GM18907 (cell line): ENCODE data around the gene SIDT2.
"Not testable (repeated sequence)": the region's sequence is repeated elsewhere in the genome, so short reads cannot be mapped to it uniquely, and the experiment has no call there.

Experiments
- ATAC-seq: cut with Tn5 transposase; IDR thresholded peaks from one replicate; pipeline ENCODE4 v1.9.1; 2021; ENCODE audit warnings: mild to moderate bottlenecking, moderate library complexity; ENCODE audit not compliant: unreplicated experiment

The SIDT2 gene

GRCh38 chr11:117202386-117203068, 24.0 kb downstream of the SIDT2 start:
- no peak for ATAC-seq

GRCh38 chr11:117203069-117203407, 24.5 kb downstream of the SIDT2 start:
- ATAC-seq, result no peak

GRCh38 chr11:117204283-117205080, 25.9 kb downstream of the SIDT2 start:
- ATAC-seq, result no peak

- no peak for ATAC-seq
These were observed 26.8 kb downstream of the SIDT2 start for GRCh38 chr11:117205211-117205818.

- ATAC-seq, result not testable (repeated sequence)
These were observed 27.6 kb downstream of the SIDT2 start for GRCh38 chr11:117206111-117206510.

GRCh38 chr11:117206859-117207258, 28.3 kb downstream of the SIDT2 start:
- ATAC-seq, result not testable (repeated sequence)

- ATAC-seq, result not testable (repeated sequence)
These were observed 28.9 kb downstream of the SIDT2 start for GRCh38 chr11:117207481-117207880.

- not testable (repeated sequence) for ATAC-seq
These were observed 30.2 kb downstream of the SIDT2 start for GRCh38 chr11:117208710-117209109.

GRCh38 chr11:117209351-117210125, 31.0 kb downstream of the SIDT2 start:
- not testable (repeated sequence) for ATAC-seq

GRCh38 chr11:117210620-117211019, 32.1 kb downstream of the SIDT2 start:
- no peak for ATAC-seq

- ATAC-seq, result no peak
These were observed 34.3 kb downstream of the SIDT2 start for GRCh38 chr11:117212697-117213355.

- ATAC-seq, result no peak
These were observed 36.0 kb downstream of the SIDT2 start for GRCh38 chr11:117214404-117215110.

GRCh38 chr11:117217141-117218084, 38.9 kb downstream of the SIDT2 start:
- ATAC-seq, result no peak

- no peak for ATAC-seq
These were observed 39.8 kb downstream of the SIDT2 start for GRCh38 chr11:117218133-117218915.

GRCh38 chr11:117219001-117219400, 40.5 kb downstream of the SIDT2 start:
- no peak for ATAC-seq

GRCh38 chr11:117219455-117219854, 40.9 kb downstream of the SIDT2 start:
- ATAC-seq, result no peak

- ATAC-seq, result no peak
These were observed 41.5 kb downstream of the SIDT2 start for GRCh38 chr11:117219995-117220394.

GRCh38 chr11:117220568-117220967, 42.0 kb downstream of the SIDT2 start:
- ATAC-seq, result no peak
